T-helper 9 cell (primary cell): ENCODE data around the gene C2orf69.

Experiments
- DNase-seq: peaks from one replicate; pipeline ENCODE4 v3.0.0-alpha.2; 2020

The C2orf69 gene

GRCh38 chr2:199916980-199917379 is 5.9 kb downstream of the C2orf69 start:
- DNase-seq: no peak

- DNase-seq: no peak
These were observed 11.8 kb downstream of the C2orf69 start for GRCh38 chr2:199922856-199923255.

- DNase-seq: no peak
These were observed 12.8 kb downstream of the C2orf69 start for GRCh38 chr2:199923924-199924323.

- DNase-seq: no peak
These were observed 15.7 kb downstream of the C2orf69 start for GRCh38 chr2:199926806-199927205.

GRCh38 chr2:199928226-199928625 is 17.1 kb downstream of the C2orf69 start:
- no peak for DNase-seq

GRCh38 chr2:199928626-199929025 is 17.5 kb downstream of the C2orf69 start:
- DNase-seq: no peak

GRCh38 chr2:199929262-199929661 is 18.2 kb downstream of the C2orf69 start:
- DNase-seq: no peak

- no peak for DNase-seq
These were observed 21.3 kb downstream of the C2orf69 start for GRCh38 chr2:199932312-199932855.

- DNase-seq: no peak
These were observed 22.4 kb downstream of the C2orf69 start for GRCh38 chr2:199933466-199933865.

- DNase-seq: no peak
These were observed 25.5 kb downstream of the C2orf69 start for GRCh38 chr2:199936554-199936953.

GRCh38 chr2:199940373-199940772 is 29.3 kb downstream of the C2orf69 start:
- no peak for DNase-seq

GRCh38 chr2:199943373-199943772 is 32.3 kb downstream of the C2orf69 start:
- DNase-seq: no peak

- DNase-seq: no peak
These were observed 35.1 kb downstream of the C2orf69 start for GRCh38 chr2:199946196-199946595.

GRCh38 chr2:199946836-199947235 is 35.7 kb downstream of the C2orf69 start:
- DNase-seq: no peak

GRCh38 chr2:199950396-199950795 is 39.3 kb downstream of the C2orf69 start:
- DNase-seq: no peak

GRCh38 chr2:199951023-199951422 is 39.9 kb downstream of the C2orf69 start:
- DNase-seq: no peak

- DNase-seq: no peak
These were observed 43.9 kb downstream of the C2orf69 start for GRCh38 chr2:199955007-199955338.

- DNase-seq: peak; percentile 68
These were observed 44.4 kb downstream of the C2orf69 start, which contains the start of the genes MAIP1 and TYW5 for GRCh38 chr2:199955339-199956061. Gene MAIP1, plus strand, starts transcription at chr2:199955582. Its CDS starts 217 bp downstream, at chr2:199955799. Gene TYW5, minus strand, starts transcription at chr2:199955491. Its CDS starts 21 bp downstream, at chr2:199955470.

GRCh38 chr2:199956062-199956380 is 44.9 kb downstream of the C2orf69 start:
- DNase-seq: no peak

GRCh38 chr2:199958014-199958413 is 46.9 kb downstream of the C2orf69 start:
- no peak for DNase-seq

- DNase-seq: no peak
These were observed 51.1 kb downstream of the C2orf69 start for GRCh38 chr2:199962203-199962602.

GRCh38 chr2:199966405-199966804 is 55.3 kb downstream of the C2orf69 start:
- no peak for DNase-seq

GRCh38 chr2:199966976-199967375 is 55.9 kb downstream of the C2orf69 start:
- DNase-seq: no peak

GRCh38 chr2:199968126-199968525 is 57.0 kb downstream of the C2orf69 start:
- DNase-seq: no peak

- no peak for DNase-seq
These were observed 61.1 kb downstream of the C2orf69 start for GRCh38 chr2:199972088-199972626.
